Upper lobe of left lung (tissue), 4 donors: ENCODE measurements around the gene HOXC13.

Source experiments
- CTCF ChIP-seq, 6 experiments: fragments of 450-650 bp in 4 of 6; fragments of 200-600 bp in 2 of 6; sonication (generic) in 2 of 6; IDR thresholded peaks; one replicate each; pipeline ENCODE4 v1.5.1; 2016 to 2019; ENCODE audit warnings: antibody characterized with exemption in 6 of 6
- POLR2A ChIP-seq, 4 donors: fragments of 450-650 bp; IDR thresholded peaks; one replicate each; pipeline ENCODE4 v1.5.1; 2016 to 2017; ENCODE audit warnings: antibody characterized with exemption in 4 of 4, mild to moderate bottlenecking in 2 of 4
- POLR2AphosphoS5 ChIP-seq, 2 donors: sonication (generic); formaldehyde crosslinking; IDR thresholded peaks; one replicate each; pipeline ENCODE4 v1.5.1; 2017; ENCODE audit warnings: antibody characterized with exemption in 2 of 2

GRCh38 chr12:53992377-53992889 is 53.8 kb downstream of the HOXC13 start:
- TF ChIP-seq CTCF (IDR thresholded peaks at IDR 0.05) (no peak), POLR2A (IDR thresholded peaks at IDR 0.05) (no peak), POLR2AphosphoS5 (IDR thresholded peaks at IDR 0.05) (no peak)
